Measurements from ENCODE around the gene PSTPIP1.

PSTPIP1 gene

DNA sequence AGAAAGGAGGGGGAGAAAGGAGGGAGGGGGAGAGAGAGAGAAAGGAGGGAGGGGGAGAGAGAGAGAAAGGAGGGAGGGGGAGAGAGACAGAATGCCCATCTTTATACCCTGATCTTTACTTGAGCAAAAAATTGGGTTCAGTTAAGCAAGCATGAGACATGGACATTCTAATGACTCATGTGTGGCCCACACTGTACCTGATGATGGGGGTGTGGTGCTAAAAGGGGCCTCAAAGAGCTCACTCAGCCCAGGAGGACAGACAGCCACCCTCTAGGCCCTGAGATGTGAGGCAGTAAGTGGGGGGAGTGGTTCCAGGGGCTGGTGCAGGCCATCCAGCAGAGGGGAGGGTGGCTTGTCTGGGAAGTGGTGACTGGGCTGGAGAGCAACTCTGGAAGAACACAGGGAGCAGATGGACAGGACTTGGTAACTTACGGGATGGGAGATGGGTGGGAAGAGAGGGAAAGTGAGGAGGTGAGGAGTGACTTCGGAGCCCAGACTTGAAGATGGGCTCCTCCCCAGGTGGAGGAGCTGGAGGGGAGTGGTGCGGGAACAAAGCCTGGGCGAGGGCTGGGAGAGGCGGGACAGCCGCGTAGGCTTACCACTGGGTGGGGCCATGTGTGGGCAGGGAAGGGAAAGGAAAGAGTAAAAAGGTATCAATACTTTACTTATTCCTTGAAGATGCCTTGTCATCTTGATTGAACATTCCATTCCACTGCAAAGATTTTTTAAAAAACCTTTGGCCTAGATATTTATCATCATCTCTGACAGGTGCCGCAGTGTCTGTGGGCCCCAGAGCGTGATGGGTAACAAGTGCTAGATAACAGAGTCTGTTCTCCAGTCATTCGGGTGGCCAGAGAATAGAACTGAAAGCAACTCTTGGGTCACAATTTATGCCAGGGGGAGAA lies 43.6 kb downstream of the PSTPIP1 start:
- CTCF ChIA-PET, result interaction anchor here (1.3 to 8.8 kb wide), 3 partner anchors 7 to 504 kb away, joined by 4 to 106 read pairs (median 32); no protein-coding TSS in a partner anchor
- TF ChIP-seq, protein P1, sequence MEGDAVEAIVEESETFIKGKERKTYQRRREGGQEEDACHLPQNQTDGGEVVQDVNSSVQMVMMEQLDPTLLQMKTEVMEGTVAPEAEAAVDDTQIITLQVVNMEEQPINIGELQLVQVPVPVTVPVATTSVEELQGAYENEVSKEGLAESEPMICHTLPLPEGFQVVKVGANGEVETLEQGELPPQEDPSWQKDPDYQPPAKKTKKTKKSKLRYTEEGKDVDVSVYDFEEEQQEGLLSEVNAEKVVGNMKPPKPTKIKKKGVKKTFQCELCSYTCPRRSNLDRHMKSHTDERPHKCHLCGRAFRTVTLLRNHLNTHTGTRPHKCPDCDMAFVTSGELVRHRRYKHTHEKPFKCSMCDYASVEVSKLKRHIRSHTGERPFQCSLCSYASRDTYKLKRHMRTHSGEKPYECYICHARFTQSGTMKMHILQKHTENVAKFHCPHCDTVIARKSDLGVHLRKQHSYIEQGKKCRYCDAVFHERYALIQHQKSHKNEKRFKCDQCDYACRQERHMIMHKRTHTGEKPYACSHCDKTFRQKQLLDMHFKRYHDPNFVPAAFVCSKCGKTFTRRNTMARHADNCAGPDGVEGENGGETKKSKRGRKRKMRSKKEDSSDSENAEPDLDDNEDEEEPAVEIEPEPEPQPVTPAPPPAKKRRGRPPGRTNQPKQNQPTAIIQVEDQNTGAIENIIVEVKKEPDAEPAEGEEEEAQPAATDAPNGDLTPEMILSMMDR (IDR thresholded peaks at IDR 0.05; ENCODE audit: insufficient read depth, low read length, missing control alignments), result no peak
- POLR2A ChIA-PET, result no interaction called here
- DNase-seq (ENCODE audit: low read depth, low spot score), result no peak
- H3K4me3 ChIP-seq (ENCODE audit: low read depth, low read length), result no peak overlapping the region

DNA sequence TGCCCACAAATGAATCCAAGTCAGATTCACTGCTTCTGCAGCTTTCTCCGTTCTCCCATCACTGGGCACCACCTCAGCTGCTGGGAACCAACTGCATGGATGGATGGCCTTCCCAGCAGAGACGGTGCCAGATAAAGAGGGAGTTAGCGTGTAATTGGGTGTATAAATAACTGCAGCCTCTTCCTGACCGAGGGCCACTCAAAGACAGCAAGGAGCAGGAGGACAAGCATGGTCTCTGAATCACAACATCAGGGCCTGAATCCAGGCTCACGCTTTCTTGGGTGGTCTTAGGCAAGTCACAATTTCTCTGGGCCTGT lies 44.2 kb downstream of the PSTPIP1 start:
- ChIA-PET CTCF (no interaction called here), POLR2A (no interaction called here)
- DNase-seq (ENCODE audit: low read depth, low spot score), result no peak

DNA sequence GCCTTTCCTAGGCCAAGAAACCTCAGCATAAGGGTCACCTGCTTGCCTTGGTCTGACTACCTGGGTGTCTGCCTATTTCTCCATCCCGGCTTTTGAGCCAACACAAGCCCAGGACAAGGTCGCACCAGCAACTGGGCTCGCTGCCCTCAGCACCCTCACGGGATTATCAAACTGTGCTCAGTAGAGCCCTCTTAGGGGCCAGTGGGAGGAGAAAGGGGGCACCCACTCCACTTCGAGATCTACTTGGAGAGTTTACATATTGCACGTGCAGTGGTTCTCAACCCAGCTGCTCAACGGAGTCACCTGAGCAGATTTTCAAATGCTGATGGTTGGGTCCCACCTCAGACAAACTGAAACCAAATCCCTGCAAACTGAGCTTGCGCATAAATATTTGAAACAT lies 44.9 kb downstream of the PSTPIP1 start:
- ChIA-PET POLR2A (no interaction called here), CTCF (no interaction called here)
- no peak for DNase-seq (ENCODE audit: low read depth, low spot score)
- TF ChIP-seq, protein P1 (IDR thresholded peaks at IDR 0.05; ENCODE audit: insufficient read depth, low read length, missing control alignments), result no peak
- no peak overlapping the region for H3K4me3 ChIP-seq (ENCODE audit: low read depth, low read length)

More for the DNA sequence above, 44.2 kb downstream of the PSTPIP1 start:
- TF ChIP-seq, protein P1 (IDR thresholded peaks at IDR 0.05; ENCODE audit: insufficient read depth, low read length, missing control alignments), result no peak
- H3K4me3 ChIP-seq (ENCODE audit: low read depth, low read length), result no peak overlapping the region

DNA sequence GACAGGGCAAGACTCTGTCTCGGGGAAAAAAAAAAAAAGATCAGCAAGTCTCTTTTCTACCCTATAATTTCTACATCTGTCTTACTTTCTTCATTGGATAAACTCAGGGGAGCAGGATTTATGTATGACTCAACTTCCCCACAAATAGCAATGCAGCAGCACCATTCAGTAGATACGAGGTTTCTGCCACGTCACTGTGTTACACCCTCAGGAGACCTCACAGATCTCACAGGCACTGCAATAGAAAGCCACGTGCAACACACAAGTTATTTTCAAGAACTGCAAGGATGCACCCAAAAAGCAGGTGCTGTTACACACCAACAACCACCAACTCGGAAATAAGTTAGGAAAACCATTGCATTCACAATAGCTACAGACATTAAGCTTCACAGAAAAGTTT lies 45.7 kb downstream of the PSTPIP1 start:
- ChIA-PET POLR2A (no interaction called here), CTCF (interaction anchor here (1.0 kb wide), 1 partner anchor 16 kb away, joined by 3 read pairs; no protein-coding TSS in a partner anchor)
- TF ChIP-seq, protein P1 (IDR thresholded peaks at IDR 0.05; ENCODE audit: insufficient read depth, low read length, missing control alignments), result no peak
- no peak for DNase-seq (ENCODE audit: low read depth, low spot score)
- H3K4me3 ChIP-seq (ENCODE audit: low read depth, low read length), result no peak overlapping the region

DNA sequence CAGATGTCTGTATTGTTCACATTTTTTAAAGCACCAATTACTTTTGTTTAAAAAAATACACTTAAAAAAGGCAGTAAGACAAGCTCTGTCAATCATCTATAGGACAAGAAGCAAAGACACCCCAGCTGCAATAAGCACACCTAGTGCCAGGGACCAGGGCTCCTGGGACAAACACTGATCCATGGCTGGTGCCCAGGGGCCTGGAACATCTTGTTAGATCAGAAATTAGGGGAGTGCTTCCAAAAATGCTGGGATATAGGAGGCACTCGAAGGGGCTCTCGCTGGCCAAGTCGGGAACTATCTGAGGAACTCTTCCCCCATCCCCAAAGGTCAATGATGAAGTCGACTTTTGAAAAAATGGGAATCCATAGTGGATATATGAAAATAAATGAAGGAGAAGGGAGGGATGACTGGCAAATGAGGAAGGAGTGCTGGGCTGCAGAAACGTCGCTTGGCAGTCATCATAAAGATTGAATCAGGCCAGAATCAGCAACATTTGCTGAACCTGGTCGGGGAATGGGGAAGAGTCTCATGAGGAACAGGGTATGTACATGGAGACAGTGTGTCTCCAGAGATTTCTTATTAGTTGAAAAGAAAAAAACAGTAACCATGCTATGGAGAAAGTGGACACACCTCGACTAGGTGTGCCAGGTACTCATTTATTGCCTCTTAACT lies 47.5 kb downstream of the PSTPIP1 start:
- no peak for DNase-seq (ENCODE audit: low read depth, low spot score)
- no peak overlapping the region for H3K4me3 ChIP-seq (ENCODE audit: low read depth, low read length)
- TF ChIP-seq, protein P1 (IDR thresholded peaks at IDR 0.05; ENCODE audit: insufficient read depth, low read length, missing control alignments), result no peak
- ChIA-PET POLR2A (interaction anchor here (2.0 kb wide), 1 partner anchor 15 kb away, joined by 5 read pairs; no protein-coding TSS in a partner anchor), CTCF (interaction anchor here (1.0 kb wide), 1 partner anchor 10 kb away, joined by 3 read pairs; no protein-coding TSS in a partner anchor)

All from AG04449 (cell line).